Loucy (cell line): ENCODE results near the gene EFNA5.

Experiments
- CTCF ChIP-seq: fragments of 200-600 bp; sonication (generic); conservative IDR thresholded peaks from 2 replicates; pipeline ENCODE4 v1.5.1; 2014; ENCODE audit warnings: mild to moderate bottlenecking, antibody characterized with exemption, low read length
- EZH2phosphoT487 ChIP-seq: fragments of 200-600 bp; IDR thresholded peaks from 2 replicates; pipeline ENCODE4 v1.6.1; 2018; ENCODE audit warnings: antibody characterized with exemption, mild to moderate bottlenecking, moderate library complexity, borderline replicate concordance

GRCh38 chr5:107400328-107400727, 270.4 kb downstream of the EFNA5 start:
- no peak for TF ChIP-seq CTCF
- TF ChIP-seq EZH2phosphoT487: no peak
